Panc1 (cell line): ENCODE results near the gene SKIC2.

Source experiments
- SIN3A ChIP-seq: IDR thresholded peaks from 2 replicates; pipeline ENCODE4 v1.6.1; 2012; ENCODE audit warnings: low read depth, mild to moderate bottlenecking, low read length, moderate library complexity, borderline replicate concordance; ENCODE audit not compliant: insufficient read depth
- TF ChIP-seq, protein P1 (sequence below): fragments of 450-650 bp; IDR thresholded peaks from 2 replicates; pipeline ENCODE4 v1.5.1; 2017; ENCODE audit warnings: mild to moderate bottlenecking

DNA sequence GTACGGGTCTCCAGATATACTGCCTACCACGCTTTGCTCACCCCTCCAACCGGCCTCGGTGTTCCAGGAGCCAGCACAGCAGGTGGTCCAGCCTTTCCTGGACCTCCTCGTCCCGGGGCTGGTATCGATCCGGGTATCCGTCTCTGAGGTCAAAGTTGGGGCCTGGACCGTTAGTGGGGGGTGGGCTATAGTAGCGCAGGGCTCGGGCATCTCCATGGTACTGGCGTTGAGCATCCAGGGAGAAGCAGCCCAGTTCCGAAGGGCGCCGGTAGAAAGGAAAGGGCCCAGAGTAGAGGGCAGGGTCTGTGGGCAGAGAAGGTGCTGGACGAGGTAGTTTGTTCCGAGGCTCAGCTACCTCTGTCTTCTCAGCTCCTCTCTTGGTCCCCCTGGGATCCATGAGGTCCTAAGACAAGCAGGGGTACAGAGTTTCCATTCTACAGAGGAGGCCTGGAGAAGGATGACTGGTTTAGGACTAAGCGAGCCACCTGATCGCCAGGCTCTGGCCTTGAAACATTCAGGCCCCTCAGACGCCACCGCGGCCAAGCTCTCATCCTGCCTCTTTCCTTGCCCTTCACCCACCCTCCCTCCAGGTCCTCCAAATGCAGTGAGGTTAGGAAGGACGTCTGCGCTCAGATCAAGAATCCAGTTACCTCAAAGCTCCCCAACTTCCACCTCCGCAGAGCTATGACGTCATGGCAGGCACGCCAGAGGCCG lies 12.5 kb downstream of the SKIC2 start:
- TF ChIP-seq, protein P1, sequence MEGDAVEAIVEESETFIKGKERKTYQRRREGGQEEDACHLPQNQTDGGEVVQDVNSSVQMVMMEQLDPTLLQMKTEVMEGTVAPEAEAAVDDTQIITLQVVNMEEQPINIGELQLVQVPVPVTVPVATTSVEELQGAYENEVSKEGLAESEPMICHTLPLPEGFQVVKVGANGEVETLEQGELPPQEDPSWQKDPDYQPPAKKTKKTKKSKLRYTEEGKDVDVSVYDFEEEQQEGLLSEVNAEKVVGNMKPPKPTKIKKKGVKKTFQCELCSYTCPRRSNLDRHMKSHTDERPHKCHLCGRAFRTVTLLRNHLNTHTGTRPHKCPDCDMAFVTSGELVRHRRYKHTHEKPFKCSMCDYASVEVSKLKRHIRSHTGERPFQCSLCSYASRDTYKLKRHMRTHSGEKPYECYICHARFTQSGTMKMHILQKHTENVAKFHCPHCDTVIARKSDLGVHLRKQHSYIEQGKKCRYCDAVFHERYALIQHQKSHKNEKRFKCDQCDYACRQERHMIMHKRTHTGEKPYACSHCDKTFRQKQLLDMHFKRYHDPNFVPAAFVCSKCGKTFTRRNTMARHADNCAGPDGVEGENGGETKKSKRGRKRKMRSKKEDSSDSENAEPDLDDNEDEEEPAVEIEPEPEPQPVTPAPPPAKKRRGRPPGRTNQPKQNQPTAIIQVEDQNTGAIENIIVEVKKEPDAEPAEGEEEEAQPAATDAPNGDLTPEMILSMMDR: no peak
- 0 out of 2 replicates have a peak, but pooled peaks have one; percentile 7 for TF ChIP-seq SIN3A
